GM12878 (cell line): ENCODE measurements around the gene CD70. TPM values are rescaled to one million over a fixed set of nuclear protein-coding genes. Genes with fewer than 3 reads are reported as not detected.

Source experiments
- EGR1 ChIP-seq, 2 experiments: IDR thresholded peaks; 1 replicate in 1 of 2; 2 replicates in 1 of 2; pipeline ENCODE4 v1.6.1; 2011 to 2012; ENCODE audit warnings: low read depth in 2 of 2, low read length in 2 of 2, borderline replicate concordance in 1 of 2, mild to moderate bottlenecking in 1 of 2, moderate library complexity in 1 of 2
- FOS ChIP-seq: IDR thresholded peaks from 3 replicates; pipeline ENCODE4 v1.6.1; 2011; ENCODE audit warnings: borderline replicate concordance; ENCODE audit not compliant: insufficient read length; ENCODE audit errors: extremely low read depth
- FOXM1 ChIP-seq: IDR thresholded peaks from 2 replicates; pipeline ENCODE4 v1.6.1; 2012; ENCODE audit warnings: low read depth, mild to moderate bottlenecking, inconsistent platforms, low read length, moderate library complexity
- JUND ChIP-seq: IDR thresholded peaks from 2 replicates; pipeline ENCODE4 v1.6.1; 2012; ENCODE audit warnings: low read depth, mild to moderate bottlenecking, low read length, improper control_type of control experiment, moderate library complexity
- KAT2A ChIP-seq: conservative IDR thresholded peaks from 2 replicates; pipeline ENCODE4 v1.6.1; 2011; ENCODE audit warnings: low read depth, low read length; ENCODE audit not compliant: control insufficient read depth
- LARP7 ChIP-seq: fragments of 450-650 bp; IDR thresholded peaks from 2 replicates; pipeline ENCODE4 v1.6.1; 2017; ENCODE audit warnings: mild to moderate bottlenecking
- MYC ChIP-seq: IDR thresholded peaks from 2 replicates; pipeline ENCODE4 v1.6.1; 2011; ENCODE audit warnings: mild to moderate bottlenecking, low read length, moderate library complexity, inconsistent platforms; ENCODE audit not compliant: insufficient read depth, insufficient replicate concordance, insufficient read length, severe bottlenecking
- PAX5 ChIP-seq: IDR thresholded peaks from 2 replicates; pipeline ENCODE4 v1.6.1; 2011; ENCODE audit warnings: low read depth, low read length, borderline replicate concordance
- RAD21 ChIP-seq: IDR thresholded peaks from 2 replicates; pipeline ENCODE4 v1.6.1; 2011; ENCODE audit warnings: mild to moderate bottlenecking, low read depth, low read length, moderate library complexity; ENCODE audit not compliant: insufficient read depth
- RAD51 ChIP-seq: fragments of 450-650 bp; IDR thresholded peaks from 2 replicates; pipeline ENCODE4 v1.6.1; 2016; ENCODE audit warnings: moderate library complexity, mild to moderate bottlenecking, inconsistent platforms
- RB1 ChIP-seq: fragments of 450-650 bp; formaldehyde crosslinking; IDR thresholded peaks from 2 replicates; pipeline ENCODE4 v1.6.1; 2017; ENCODE audit warnings: mild to moderate bottlenecking, borderline replicate concordance
- SMAD1 ChIP-seq: fragments of 450-650 bp; IDR thresholded peaks from 2 replicates; pipeline ENCODE4 v1.6.1; 2018; ENCODE audit warnings: mild to moderate bottlenecking, low read depth; ENCODE audit not compliant: partially characterized antibody
- SPI1 ChIP-seq: IDR thresholded peaks from 2 replicates; pipeline ENCODE4 v1.6.1; 2011; ENCODE audit warnings: low read depth, mild to moderate bottlenecking, low read length, moderate library complexity, borderline replicate concordance; ENCODE audit not compliant: insufficient read depth
- TAF1 ChIP-seq: IDR thresholded peaks from 2 replicates; pipeline ENCODE4 v1.6.1; 2011; ENCODE audit warnings: mild to moderate bottlenecking, low read depth, low read length, borderline replicate concordance
- TARDBP ChIP-seq: IDR thresholded peaks from 2 replicates; pipeline ENCODE4 v1.6.1; 2016; ENCODE audit warnings: borderline replicate concordance
- TCF12 ChIP-seq: IDR thresholded peaks from 2 replicates; pipeline ENCODE4 v1.6.1; 2011; ENCODE audit warnings: low read depth, mild to moderate bottlenecking, low read length
- polyA plus RNA-seq, 11 experiments: library from polyadenylated mRNA; depleted of rRNA in 4 of 11; unstranded in 6 of 11; stranded (reverse) in 5 of 11; fragments of >200 nt; fragmentation: Nextera tagmentation in 4 of 11; fragmentation: Illumina TruSeq in 1 of 11; extraction: Ambion mirVana in 4 of 11; extraction: Trizol in 1 of 11; gene quantifications; 1 replicate in 1 of 11; 2 replicates in 10 of 11; pipeline versions ENCODE4 v1.2.1 to v1.2.3, GENCODE V29; 2011 to 2016; ENCODE audit warnings: inconsistent platforms in 2 of 11, missing spikeins in 2 of 11, low read depth in 1 of 11
- total RNA-seq, 4 experiments: library from RNA; depleted of rRNA in 3 of 4; stranded (reverse); fragments of >200 nt in 3 of 4; fragmentation: Illumina TruSeq in 1 of 4; extraction: Trizol in 1 of 4; gene quantifications; 2 replicates each; pipeline versions ENCODE4 v1.2.1 to v1.2.3, GENCODE V29; 2013 to 2021
- TF ChIP-seq, protein P1 (sequence below): fragments of 450-650 bp; IDR thresholded peaks from 2 replicates; pipeline ENCODE4 v1.6.1; 2017; ENCODE audit warnings: mild to moderate bottlenecking
- TF ChIP-seq, protein P2 (sequence below): IDR thresholded peaks from 2 replicates; pipeline ENCODE4 v1.6.1; 2012; ENCODE audit warnings: low read depth, low read length, improper control_type of control experiment
- TF ChIP-seq, protein P3 (sequence below): fragments of 450-650 bp; IDR thresholded peaks from 2 replicates; pipeline ENCODE4 v1.6.1; 2016; ENCODE audit warnings: mild to moderate bottlenecking
- TF ChIP-seq, protein P4 (sequence below): IDR thresholded peaks from 2 replicates; pipeline ENCODE4 v1.6.1; 2012; ENCODE audit warnings: low read depth, low read length, improper control_type of control experiment
- TF ChIP-seq, protein P5 (sequence below): fragments of 450-650 bp; IDR thresholded peaks from 2 replicates; pipeline ENCODE4 v1.6.1; 2017; ENCODE audit warnings: low read depth, mild to moderate bottlenecking, moderate library complexity
- TF ChIP-seq, protein P6 (sequence below): fragments of 450-650 bp; IDR thresholded peaks from 2 replicates; pipeline ENCODE4 v1.6.1; 2016; ENCODE audit warnings: mild to moderate bottlenecking

Gene CD70
- total and polyA plus RNA-seq, 10 of the 15 experiments (the other 5 are each of a cell fraction or from before 2014, with no cell fraction given), result 16.4 to 441 (median 265) TPM

DNA sequence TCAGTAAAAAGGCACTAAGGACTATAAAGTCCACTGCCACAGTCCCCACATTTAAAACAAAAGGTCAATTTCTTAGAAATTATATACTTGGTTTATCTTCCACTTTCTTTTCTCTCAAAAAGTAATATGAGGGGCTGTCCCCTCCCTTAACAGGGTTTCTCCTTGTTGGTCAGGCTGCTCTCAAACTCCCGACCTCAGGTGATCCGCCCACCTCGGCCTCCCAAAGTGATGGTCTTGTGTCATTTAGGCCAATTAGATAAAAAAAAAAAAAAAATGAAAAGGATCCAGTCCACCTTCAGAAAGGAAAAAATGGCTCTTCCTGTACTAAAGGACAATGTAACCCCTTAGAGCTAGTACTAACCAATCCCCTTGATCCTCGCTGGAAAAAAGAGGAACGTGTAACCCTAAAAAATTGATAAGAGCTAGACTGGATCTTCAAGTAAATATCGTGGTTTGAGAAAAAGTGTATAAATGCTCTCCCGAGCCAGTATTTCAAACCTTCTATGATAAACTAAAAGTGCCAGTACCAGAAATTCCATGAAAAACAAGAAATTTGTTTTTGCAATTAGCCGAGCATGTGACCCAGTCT, 9.0 kb upstream of the CD70 start (continued):
- TF ChIP-seq, protein P1, sequence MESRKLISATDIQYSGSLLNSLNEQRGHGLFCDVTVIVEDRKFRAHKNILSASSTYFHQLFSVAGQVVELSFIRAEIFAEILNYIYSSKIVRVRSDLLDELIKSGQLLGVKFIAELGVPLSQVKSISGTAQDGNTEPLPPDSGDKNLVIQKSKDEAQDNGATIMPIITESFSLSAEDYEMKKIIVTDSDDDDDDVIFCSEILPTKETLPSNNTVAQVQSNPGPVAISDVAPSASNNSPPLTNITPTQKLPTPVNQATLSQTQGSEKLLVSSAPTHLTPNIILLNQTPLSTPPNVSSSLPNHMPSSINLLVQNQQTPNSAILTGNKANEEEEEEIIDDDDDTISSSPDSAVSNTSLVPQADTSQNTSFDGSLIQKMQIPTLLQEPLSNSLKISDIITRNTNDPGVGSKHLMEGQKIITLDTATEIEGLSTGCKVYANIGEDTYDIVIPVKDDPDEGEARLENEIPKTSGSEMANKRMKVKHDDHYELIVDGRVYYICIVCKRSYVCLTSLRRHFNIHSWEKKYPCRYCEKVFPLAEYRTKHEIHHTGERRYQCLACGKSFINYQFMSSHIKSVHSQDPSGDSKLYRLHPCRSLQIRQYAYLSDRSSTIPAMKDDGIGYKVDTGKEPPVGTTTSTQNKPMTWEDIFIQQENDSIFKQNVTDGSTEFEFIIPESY, result no peak
- TF ChIP-seq SPI1 (no peak), FOS (no peak), TARDBP (no peak), MYC (no peak), TAF1 (no peak), LARP7 (no peak), JUND (no peak), RAD51 (peak; percentile 48; the same call in 1 of the 2 replicates), KAT2A (no peak), RB1 (no peak), FOXM1 (no peak), EGR1 (IDR thresholded peaks at IDR 0.05; ENCODE audit: borderline replicate concordance in 1 of 2, low read depth in 2 of 2, low read length in 2 of 2) (0 out of 3 replicates have a peak, but pooled peaks of 1 of the 2 experiments have one; percentile 32), TCF12 (no peak), PAX5 (no peak), SMAD1 (no peak), RAD21 (no peak)
- TF ChIP-seq, protein P2, sequence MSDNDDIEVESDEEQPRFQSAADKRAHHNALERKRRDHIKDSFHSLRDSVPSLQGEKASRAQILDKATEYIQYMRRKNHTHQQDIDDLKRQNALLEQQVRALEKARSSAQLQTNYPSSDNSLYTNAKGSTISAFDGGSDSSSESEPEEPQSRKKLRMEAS, result no peak
- TF ChIP-seq, protein P3, sequence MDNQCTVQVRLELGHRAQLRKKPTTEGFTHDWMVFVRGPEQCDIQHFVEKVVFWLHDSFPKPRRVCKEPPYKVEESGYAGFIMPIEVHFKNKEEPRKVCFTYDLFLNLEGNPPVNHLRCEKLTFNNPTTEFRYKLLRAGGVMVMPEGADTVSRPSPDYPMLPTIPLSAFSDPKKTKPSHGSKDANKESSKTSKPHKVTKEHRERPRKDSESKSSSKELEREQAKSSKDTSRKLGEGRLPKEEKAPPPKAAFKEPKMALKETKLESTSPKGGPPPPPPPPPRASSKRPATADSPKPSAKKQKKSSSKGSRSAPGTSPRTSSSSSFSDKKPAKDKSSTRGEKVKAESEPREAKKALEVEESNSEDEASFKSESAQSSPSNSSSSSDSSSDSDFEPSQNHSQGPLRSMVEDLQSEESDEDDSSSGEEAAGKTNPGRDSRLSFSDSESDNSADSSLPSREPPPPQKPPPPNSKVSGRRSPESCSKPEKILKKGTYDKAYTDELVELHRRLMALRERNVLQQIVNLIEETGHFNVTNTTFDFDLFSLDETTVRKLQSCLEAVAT, result peak; percentile 89
- TF ChIP-seq, protein P4, sequence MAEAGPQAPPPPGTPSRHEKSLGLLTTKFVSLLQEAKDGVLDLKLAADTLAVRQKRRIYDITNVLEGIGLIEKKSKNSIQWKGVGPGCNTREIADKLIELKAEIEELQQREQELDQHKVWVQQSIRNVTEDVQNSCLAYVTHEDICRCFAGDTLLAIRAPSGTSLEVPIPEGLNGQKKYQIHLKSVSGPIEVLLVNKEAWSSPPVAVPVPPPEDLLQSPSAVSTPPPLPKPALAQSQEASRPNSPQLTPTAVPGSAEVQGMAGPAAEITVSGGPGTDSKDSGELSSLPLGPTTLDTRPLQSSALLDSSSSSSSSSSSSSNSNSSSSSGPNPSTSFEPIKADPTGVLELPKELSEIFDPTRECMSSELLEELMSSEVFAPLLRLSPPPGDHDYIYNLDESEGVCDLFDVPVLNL, result no peak
- TF ChIP-seq, protein P5, sequence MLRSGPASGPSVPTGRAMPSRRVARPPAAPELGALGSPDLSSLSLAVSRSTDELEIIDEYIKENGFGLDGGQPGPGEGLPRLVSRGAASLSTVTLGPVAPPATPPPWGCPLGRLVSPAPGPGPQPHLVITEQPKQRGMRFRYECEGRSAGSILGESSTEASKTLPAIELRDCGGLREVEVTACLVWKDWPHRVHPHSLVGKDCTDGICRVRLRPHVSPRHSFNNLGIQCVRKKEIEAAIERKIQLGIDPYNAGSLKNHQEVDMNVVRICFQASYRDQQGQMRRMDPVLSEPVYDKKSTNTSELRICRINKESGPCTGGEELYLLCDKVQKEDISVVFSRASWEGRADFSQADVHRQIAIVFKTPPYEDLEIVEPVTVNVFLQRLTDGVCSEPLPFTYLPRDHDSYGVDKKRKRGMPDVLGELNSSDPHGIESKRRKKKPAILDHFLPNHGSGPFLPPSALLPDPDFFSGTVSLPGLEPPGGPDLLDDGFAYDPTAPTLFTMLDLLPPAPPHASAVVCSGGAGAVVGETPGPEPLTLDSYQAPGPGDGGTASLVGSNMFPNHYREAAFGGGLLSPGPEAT, result peak; percentile 64
- TF ChIP-seq, protein P6, sequence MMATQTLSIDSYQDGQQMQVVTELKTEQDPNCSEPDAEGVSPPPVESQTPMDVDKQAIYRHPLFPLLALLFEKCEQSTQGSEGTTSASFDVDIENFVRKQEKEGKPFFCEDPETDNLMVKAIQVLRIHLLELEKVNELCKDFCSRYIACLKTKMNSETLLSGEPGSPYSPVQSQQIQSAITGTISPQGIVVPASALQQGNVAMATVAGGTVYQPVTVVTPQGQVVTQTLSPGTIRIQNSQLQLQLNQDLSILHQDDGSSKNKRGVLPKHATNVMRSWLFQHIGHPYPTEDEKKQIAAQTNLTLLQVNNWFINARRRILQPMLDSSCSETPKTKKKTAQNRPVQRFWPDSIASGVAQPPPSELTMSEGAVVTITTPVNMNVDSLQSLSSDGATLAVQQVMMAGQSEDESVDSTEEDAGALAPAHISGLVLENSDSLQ, result no peak
